IPS-20b (cell line): ENCODE measurements around the gene OR1I1.
"Not testable (repeated sequence)": the region's sequence is repeated elsewhere in the genome, so short reads cannot be mapped to it uniquely, and the experiment has no call there.

Source experiments
- H3K27ac ChIP-seq: one replicate; pipeline ENCODE4 v1.5.1; 2013; ENCODE audit warnings: low read length
- H3K27me3 ChIP-seq: 2 replicates; pipeline ENCODE4 v1.6.1; 2013; ENCODE audit warnings: mild to moderate bottlenecking, low read length, inconsistent platforms; ENCODE audit not compliant: insufficient read depth
- H3K36me3 ChIP-seq: 2 replicates; pipeline ENCODE4 v1.6.1; 2013; ENCODE audit warnings: low read depth, mild to moderate bottlenecking, inconsistent platforms, low read length, moderate library complexity; ENCODE audit not compliant: insufficient read depth
- H3K4me1 ChIP-seq: 2 replicates; pipeline ENCODE4 v1.6.1; 2013; ENCODE audit warnings: mild to moderate bottlenecking, control low read depth, inconsistent platforms, low read length, moderate library complexity; ENCODE audit not compliant: insufficient read depth
- H3K4me3 ChIP-seq: 2 replicates; pipeline ENCODE4 v1.5.1; 2013; ENCODE audit warnings: mild to moderate bottlenecking, low read length, inconsistent platforms
- H3K9ac ChIP-seq: 2 replicates; pipeline ENCODE4 v1.6.1; 2013; ENCODE audit warnings: low read depth, mild to moderate bottlenecking, inconsistent platforms, low read length, moderate library complexity
- H3K9me3 ChIP-seq: 2 replicates; pipeline ENCODE4 v1.6.1; 2013; ENCODE audit warnings: mild to moderate bottlenecking, low read depth, low read length, inconsistent platforms; ENCODE audit not compliant: insufficient read depth

OR1I1 gene

DNA sequence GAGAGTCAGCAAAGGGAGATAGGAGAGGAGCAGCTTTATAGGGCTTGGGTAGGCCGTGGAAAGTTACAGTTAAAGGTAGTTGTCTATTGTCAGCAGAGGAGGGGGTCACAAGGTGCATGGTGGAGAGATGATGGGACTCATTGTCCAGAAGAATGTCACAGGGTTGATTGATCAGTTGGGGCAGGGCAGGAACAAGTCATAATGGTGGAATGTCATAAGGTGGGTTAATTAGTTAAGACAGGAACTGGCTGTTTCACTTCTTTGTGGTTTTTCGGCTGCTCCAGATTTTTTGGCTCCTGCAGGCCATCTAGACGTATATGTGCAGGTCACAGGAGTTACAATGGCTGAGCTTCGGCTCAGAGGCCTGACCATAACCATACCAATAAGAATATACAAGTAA, 11.6 kb upstream of the OR1I1 start:
- H3K27me3 ChIP-seq, H3K4me3 ChIP-seq, H3K9ac ChIP-seq, H3K9me3 ChIP-seq, H3K36me3 ChIP-seq, H3K4me1 ChIP-seq, H3K27ac ChIP-seq: not testable (repeated sequence)

DNA sequence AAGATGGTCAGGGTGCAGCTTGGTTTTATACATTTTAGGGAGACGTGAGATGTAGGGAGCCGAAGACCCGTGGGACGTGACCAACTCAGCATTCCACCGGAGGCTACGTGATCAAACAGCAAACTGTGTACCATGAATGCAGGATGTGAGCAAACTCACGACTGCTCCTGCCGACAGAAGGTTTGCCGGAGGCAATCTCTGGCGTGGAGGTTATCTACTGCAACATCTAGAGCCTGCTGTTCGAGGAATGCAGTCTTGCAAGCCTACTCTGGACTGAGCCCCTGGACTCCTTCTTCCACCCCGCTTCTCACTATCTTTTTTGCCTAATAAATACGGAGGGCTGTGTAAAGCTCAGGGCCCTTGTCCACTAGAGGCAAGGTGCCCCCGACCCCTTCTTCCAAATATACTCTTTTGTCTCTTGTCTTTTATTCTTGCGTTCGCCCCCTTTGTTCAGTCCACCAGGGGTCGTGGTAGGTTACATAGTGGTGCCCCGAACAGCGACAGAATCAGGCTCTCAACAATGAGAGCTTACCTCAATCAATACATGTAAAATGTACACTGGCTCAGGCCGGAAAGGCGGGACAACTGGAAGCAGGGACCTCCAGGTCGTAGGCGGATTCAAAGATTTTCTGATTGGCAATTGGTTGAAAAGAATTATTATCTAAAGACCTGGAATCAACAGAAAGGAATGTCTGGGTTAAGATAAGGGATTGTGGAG, 8.9 kb upstream of the OR1I1 start:
- Histone ChIP-seq H3K27me3 (no peaks in the 10 kb centered on the region), H3K36me3 (no peaks in the 10 kb centered on the region), H3K4me1 (no peaks in the 10 kb centered on the region), H3K27ac (no peak overlapping the region), H3K9me3 (no peaks in the 10 kb centered on the region), H3K9ac (no peak overlapping the region), H3K4me3 (no peak overlapping the region)

DNA sequence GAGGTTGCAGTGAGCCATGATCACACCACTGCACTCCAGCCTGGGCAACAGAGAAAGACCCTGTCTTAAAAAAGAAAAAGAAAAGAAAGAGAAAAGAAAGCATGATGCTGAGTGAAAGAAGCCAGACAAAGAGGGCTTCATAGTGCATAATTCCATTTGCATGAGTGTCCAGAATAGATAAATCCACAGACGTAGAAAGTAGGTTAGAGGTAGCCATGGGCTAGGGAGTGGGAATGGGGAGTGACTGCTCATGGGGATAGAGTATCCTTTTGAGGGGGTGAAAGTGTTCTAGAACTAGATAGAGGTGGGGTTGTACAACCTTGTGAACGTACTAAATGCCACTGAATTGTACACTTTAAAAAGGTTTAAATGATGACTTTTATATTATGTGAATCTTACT, 7.6 kb upstream of the OR1I1 start:
- no peak overlapping the region for H3K9ac ChIP-seq
- H3K27me3 ChIP-seq = no peaks in the 10 kb centered on the region
- H3K27ac ChIP-seq = no peak overlapping the region
- no peaks in the 10 kb centered on the region for H3K4me1 ChIP-seq
- no peaks in the 10 kb centered on the region for H3K9me3 ChIP-seq
- H3K4me3 ChIP-seq = no peak overlapping the region
- no peaks in the 10 kb centered on the region for H3K36me3 ChIP-seq

DNA sequence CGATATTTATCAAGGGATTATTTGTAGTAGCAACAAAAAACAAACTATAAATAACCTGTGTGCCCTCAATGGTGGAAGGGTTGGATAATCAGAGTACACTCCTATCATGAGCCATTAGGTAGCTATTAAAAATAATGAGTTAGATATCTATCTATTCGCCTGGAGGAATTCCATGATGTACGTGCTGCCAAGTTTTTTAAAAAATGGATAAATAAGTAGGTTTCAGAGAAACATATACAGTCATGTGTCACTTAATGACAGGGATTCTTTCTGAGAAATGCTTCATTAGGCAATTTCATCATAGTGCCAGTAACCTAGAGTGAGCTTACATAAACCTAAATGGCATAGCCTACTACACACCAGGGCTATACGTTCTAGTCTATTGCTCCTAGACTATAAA, 6.2 kb upstream of the OR1I1 start:
- Histone ChIP-seq H3K36me3 (no peaks in the 10 kb centered on the region), H3K9me3 (no peaks in the 10 kb centered on the region), H3K27ac (no peak overlapping the region), H3K9ac (no peak overlapping the region), H3K4me1 (no peaks in the 10 kb centered on the region), H3K27me3 (no peaks in the 10 kb centered on the region), H3K4me3 (no peak overlapping the region)

DNA sequence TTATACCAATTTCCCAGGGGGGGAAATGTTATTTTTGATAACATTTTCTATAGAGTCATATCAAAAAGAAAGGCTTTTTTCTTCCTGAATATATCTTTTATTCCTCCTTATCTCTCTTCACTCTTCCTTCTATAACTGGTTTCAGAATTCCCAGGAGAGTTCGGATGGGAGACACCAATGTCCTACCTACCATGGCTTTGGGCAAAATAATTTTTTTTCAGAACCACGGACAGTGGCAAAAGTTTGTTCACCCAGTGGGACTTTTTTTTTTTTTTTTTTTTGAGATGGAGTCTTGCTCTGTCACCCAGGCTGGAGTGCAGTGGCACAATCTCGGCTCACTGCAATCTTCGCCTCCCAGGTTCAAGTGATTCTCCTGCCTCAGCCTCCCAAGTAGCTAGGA, 2.0 kb upstream of the OR1I1 start:
- H3K4me3 ChIP-seq, H3K27ac ChIP-seq, H3K4me1 ChIP-seq, H3K27me3 ChIP-seq, H3K36me3 ChIP-seq, H3K9ac ChIP-seq, H3K9me3 ChIP-seq: not testable (repeated sequence)

DNA sequence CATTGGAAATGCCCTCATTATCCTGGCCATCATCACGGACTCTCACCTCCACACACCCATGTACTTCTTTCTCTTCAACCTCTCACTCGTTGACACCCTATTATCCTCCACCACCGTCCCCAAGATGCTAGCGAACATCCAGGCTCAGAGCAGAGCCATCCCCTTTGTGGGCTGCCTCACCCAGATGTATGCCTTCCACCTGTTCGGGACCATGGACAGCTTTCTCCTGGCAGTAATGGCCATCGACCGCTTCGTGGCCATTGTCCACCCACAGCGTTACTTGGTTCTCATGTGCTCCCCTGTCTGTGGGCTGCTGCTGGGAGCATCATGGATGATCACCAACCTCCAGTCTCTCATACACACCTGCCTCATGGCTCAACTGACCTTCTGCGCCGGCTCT, 5.2 kb downstream of the OR1I1 start:
- no peaks in the 10 kb centered on the region for H3K9me3 ChIP-seq
- no peak overlapping the region for H3K27ac ChIP-seq
- no peak overlapping the region for H3K4me3 ChIP-seq
- no peaks in the 10 kb centered on the region for H3K36me3 ChIP-seq
- no peaks in the 10 kb centered on the region for H3K4me1 ChIP-seq
- H3K9ac ChIP-seq = no peak overlapping the region
- H3K27me3 ChIP-seq = peaks cover 27% of the 10 kb centered on the region

DNA sequence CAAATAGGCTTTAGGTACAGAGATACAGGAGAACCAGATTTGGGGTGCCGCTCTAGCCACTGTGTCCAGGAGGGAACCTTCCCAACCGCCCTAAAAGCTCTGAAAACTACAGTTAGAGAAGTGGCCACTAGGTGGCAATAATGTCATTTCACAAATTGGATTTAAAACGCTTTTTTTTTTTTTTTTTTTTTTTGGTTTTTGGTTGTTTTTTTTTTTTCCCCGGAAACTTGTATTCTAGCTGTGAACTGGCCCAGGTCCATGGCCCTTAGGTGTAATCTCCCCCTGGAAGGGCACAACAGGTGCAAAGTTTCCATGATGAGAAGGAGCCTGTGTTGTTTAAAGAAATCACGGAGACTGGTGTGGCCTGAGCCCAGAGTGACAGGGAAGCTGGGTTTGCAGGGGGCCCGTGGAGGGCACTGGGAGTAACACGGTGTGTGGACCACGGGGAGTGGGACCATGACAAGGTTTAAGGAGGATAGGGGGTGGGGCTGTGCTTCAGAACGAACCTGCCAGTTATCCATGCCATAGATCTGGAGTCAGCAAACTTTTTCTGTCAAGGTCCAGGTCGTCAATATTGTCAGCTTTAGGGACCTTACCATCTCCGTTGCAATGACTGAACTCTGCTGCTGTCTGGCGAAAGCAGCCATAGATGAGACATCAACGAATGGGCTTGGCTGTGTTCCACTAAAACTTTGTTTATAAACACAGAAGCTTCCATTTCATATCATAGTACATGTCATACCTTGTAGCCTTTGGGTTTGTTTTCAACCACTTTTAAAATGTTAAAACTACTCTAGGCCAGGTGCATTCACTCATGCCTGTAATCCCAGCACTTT, 10.1 kb downstream of the OR1I1 start:
- peaks cover 14% of the 10 kb centered on the region for H3K27me3 ChIP-seq
- no peak overlapping the region for H3K9ac ChIP-seq
- H3K4me1 ChIP-seq = no peaks in the 10 kb centered on the region
- no peak overlapping the region for H3K4me3 ChIP-seq
- H3K27ac ChIP-seq = no peak overlapping the region
- no peaks in the 10 kb centered on the region for H3K9me3 ChIP-seq
- H3K36me3 ChIP-seq = no peaks in the 10 kb centered on the region

DNA sequence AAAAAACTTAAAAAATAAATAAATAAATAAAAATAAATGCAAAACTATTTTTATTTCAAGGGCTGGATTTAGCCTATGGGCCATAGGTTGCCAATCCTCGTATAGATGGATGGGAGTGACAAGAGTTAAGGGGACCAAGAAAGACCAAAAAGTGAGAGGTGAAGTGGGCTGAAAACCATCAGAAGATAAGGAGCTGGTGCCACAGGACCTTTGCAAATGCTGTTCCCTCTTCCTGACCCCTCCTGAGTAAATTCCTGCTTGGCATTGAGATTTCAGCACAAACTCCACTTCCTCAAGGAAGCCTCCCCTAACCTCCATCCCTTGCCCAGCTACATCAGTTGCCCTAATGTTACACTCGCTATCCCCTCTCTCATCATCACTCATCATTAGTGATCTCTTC, 11.0 kb downstream of the OR1I1 start:
- H3K36me3 ChIP-seq = no peaks in the 10 kb centered on the region
- H3K4me1 ChIP-seq = no peaks in the 10 kb centered on the region
- peaks cover 5% of the 10 kb centered on the region for H3K27me3 ChIP-seq
- H3K9ac ChIP-seq = no peak overlapping the region
- no peak overlapping the region for H3K27ac ChIP-seq
- H3K9me3 ChIP-seq = no peaks in the 10 kb centered on the region
- no peak overlapping the region for H3K4me3 ChIP-seq

DNA sequence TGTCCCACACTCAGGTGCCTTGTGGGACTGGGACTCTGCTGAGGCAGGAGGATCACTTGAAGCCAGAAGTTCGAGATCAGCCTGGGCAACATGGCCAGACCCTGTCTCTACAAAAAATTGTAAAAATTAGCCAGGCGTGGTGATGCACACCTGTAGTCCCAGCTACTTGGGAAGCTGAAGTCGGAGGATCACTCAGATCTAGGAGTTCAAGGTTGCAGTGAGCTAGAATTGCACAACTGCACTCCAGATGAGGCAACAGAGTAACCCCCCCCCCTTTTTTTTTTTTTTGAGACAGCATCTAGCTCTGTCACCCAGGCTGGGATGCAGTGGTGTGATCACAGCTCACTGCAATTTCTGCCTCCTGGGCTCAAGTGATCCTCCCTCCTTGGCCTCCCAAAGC, 14.2 kb downstream of the OR1I1 start:
- no peaks in the 10 kb centered on the region for H3K27me3 ChIP-seq
- H3K9ac ChIP-seq = no peak overlapping the region
- no peak overlapping the region for H3K4me3 ChIP-seq
- H3K36me3 ChIP-seq = no peaks in the 10 kb centered on the region
- H3K27ac ChIP-seq = no peak overlapping the region
- no peaks in the 10 kb centered on the region for H3K9me3 ChIP-seq
- no peaks in the 10 kb centered on the region for H3K4me1 ChIP-seq

DNA sequence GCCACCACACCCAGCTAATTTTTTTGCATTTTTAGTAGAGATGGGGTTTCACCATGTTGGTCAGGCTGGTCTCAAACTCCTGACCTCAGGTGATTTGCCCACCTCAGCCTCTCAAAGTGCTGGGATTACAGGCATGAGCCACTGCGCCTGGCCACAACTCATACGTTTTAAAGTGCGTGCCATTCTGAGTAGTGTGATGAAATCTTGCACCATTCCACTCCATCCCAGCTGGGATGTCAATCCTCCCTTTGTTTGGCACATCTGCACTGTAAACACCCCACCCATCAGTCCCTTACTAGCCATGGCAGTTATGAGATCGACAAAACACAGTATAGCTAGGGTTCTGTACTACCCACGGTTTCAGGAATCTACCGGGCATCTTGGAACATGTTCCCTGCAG, 16.0 kb downstream of the OR1I1 start:
- not testable (repeated sequence) for H3K27me3 ChIP-seq, H3K4me1 ChIP-seq, H3K9me3 ChIP-seq, H3K9ac ChIP-seq, H3K4me3 ChIP-seq, H3K27ac ChIP-seq, H3K36me3 ChIP-seq

DNA sequence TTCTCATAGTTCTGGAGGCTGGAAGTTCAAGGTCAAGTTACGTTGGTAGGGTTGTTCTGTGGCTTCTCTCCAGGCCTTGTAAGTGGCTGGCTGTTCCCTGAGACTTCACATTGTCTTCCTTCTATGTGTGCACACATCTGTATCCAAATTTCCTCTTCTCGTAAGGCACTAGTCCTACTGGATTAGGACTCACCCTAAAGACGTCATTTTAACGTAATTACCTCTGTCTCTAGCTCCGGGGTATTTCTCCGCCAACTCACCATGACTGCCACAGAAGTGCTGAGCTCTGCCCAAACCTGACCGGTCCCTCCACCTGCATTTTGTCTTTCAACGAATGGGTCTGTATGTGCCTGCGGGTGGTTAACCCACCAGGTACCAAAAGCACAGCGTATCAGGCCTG, 16.4 kb downstream of the OR1I1 start:
- Histone ChIP-seq H3K4me1 (no peaks in the 10 kb centered on the region), H3K9me3 (peaks cover 2% of the 10 kb centered on the region; the same call in 1 of the 2 replicates), H3K27ac (no peak overlapping the region), H3K4me3 (no peak overlapping the region), H3K9ac (no peak overlapping the region), H3K36me3 (no peaks in the 10 kb centered on the region), H3K27me3 (no peaks in the 10 kb centered on the region)

DNA sequence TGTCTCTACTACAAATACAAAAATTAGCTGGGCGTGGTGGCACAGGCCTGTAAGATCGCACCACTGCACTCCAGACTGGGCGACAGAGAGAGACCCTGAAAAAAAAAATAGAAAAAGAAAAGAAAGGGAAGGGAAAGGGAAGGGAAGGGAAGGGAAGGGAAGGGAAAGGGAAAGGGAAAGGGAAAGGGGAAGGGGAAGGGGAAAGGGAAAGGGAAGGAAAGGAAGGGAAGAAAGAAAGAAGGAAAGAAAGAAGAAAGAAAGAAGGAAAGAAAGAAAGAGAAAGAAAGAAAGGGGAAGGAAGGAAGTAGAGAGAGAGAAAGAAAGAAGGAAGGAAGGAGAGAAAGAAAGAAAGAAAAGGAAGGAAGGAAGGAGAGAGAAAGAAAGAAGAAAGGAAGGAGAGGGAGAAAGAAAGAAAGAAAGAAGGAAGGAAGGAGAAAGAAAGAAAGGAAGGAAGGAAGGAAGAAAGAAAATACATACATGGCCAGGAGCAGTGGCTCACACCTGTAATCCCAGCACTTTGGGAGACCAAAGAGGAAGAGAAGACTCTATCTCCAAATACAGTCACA, 17.1 kb downstream of the OR1I1 start:
- Histone ChIP-seq H3K27ac (no peak overlapping the region), H3K27me3 (no peaks in the 10 kb centered on the region), H3K4me1 (no peaks in the 10 kb centered on the region), H3K9me3 (peaks cover 5% of the 10 kb centered on the region; the same call in 1 of the 2 replicates), H3K9ac (no peak overlapping the region), H3K36me3 (no peaks in the 10 kb centered on the region), H3K4me3 (no peak overlapping the region)
